GM21367 (cell line): ENCODE data around the gene DAB1.

Source experiments
- ATAC-seq: cut with Tn5 transposase; IDR thresholded peaks from one replicate; pipeline ENCODE4 v1.9.1; 2021; ENCODE audit not compliant: unreplicated experiment

The DAB1 gene

GRCh38 chr1:57423656-57424211 is at the start of gene DAB1:
Gene DAB1 (minus strand): TSS chr1:57424060. CDS start chr1:57291030, 133,030 bp downstream.
- no peak for ATAC-seq

GRCh38 chr1:57473448-57473847 is 49.6 kb upstream of the DAB1 start:
- ATAC-seq, result no peak

GRCh38 chr1:57471995-57472394 is 48.1 kb upstream of the DAB1 start:
- ATAC-seq, result no peak

- no peak for ATAC-seq
Measured at GRCh38 chr1:57470036-57470435, 46.2 kb upstream of the DAB1 start.

- no peak for ATAC-seq
Measured at GRCh38 chr1:57468641-57469523, 45.0 kb upstream of the DAB1 start.

GRCh38 chr1:57467830-57468229 is 44.0 kb upstream of the DAB1 start:
- ATAC-seq, result no peak

GRCh38 chr1:57464756-57465155 is 40.9 kb upstream of the DAB1 start:
- no peak for ATAC-seq

- ATAC-seq, result no peak
Measured at GRCh38 chr1:57463343-57463742, 39.5 kb upstream of the DAB1 start.

GRCh38 chr1:57461405-57461804 is 37.5 kb upstream of the DAB1 start:
- ATAC-seq, result no peak

- ATAC-seq, result no peak
Measured at GRCh38 chr1:57451516-57451915, 27.7 kb upstream of the DAB1 start.

- no peak for ATAC-seq
Measured at GRCh38 chr1:57450981-57451380, 27.1 kb upstream of the DAB1 start.

- ATAC-seq, result no peak
Measured at GRCh38 chr1:57447551-57447950, 23.7 kb upstream of the DAB1 start.

GRCh38 chr1:57443004-57443403 is 19.1 kb upstream of the DAB1 start:
- no peak for ATAC-seq

GRCh38 chr1:57440096-57440495 is 16.2 kb upstream of the DAB1 start:
- ATAC-seq, result no peak

GRCh38 chr1:57431400-57431799 is 7.5 kb upstream of the DAB1 start:
- no peak for ATAC-seq

GRCh38 chr1:57424231-57425027 is 569 bp upstream of the DAB1 start:
- no peak for ATAC-seq

GRCh38 chr1:57423135-57423655 is 665 bp downstream of the DAB1 start:
- ATAC-seq, result no peak

GRCh38 chr1:57422271-57423134 is 1.4 kb downstream of the DAB1 start:
- no peak for ATAC-seq

GRCh38 chr1:57421806-57422205 is 2.1 kb downstream of the DAB1 start:
- no peak for ATAC-seq

- ATAC-seq, result no peak
Measured at GRCh38 chr1:57420981-57421785, 2.7 kb downstream of the DAB1 start.
